GM12878 (cell line): ENCODE results near the gene UNG. TPM values are rescaled to one million over a fixed set of nuclear protein-coding genes. Genes with fewer than 3 reads are reported as not detected.

ENCODE experiments used
- CHD2 ChIP-seq: IDR thresholded peaks from 2 replicates; pipeline ENCODE4 v1.6.1; 2011; ENCODE audit warnings: low read depth, low read length, improper control_type of control experiment, borderline replicate concordance
- CUX1 ChIP-seq: IDR thresholded peaks from 2 replicates; pipeline ENCODE4 v1.6.1; 2012; ENCODE audit warnings: improper control_type of control experiment, low read depth, low read length; ENCODE audit not compliant: insufficient replicate concordance
- DPF2 ChIP-seq: fragments of 450-650 bp; IDR thresholded peaks from 2 replicates; pipeline ENCODE4 v1.6.1; 2017; ENCODE audit warnings: mild to moderate bottlenecking
- FOXK2 ChIP-seq: fragments of 450-650 bp; IDR thresholded peaks from 2 replicates; pipeline ENCODE4 v1.6.1; 2017; ENCODE audit warnings: mild to moderate bottlenecking, moderate library complexity
- GABPA ChIP-seq: IDR thresholded peaks from 2 replicates; pipeline ENCODE4 v1.6.1; 2014; ENCODE audit warnings: antibody characterized with exemption, low read depth, mild to moderate bottlenecking, inconsistent platforms
- IRF4 ChIP-seq: IDR thresholded peaks from 2 replicates; pipeline ENCODE4 v1.6.1; 2011; ENCODE audit warnings: low read depth, low read length
- NKRF ChIP-seq: fragments of 450-650 bp; conservative IDR thresholded peaks from 2 replicates; pipeline ENCODE4 v1.6.1; 2017; ENCODE audit warnings: mild to moderate bottlenecking, moderate library complexity
- NRF1 ChIP-seq: conservative IDR thresholded peaks from 2 replicates; pipeline ENCODE4 v1.6.1; 2011; ENCODE audit warnings: mild to moderate bottlenecking, low read depth, low read length, improper control_type of control experiment
- PAX5 ChIP-seq: IDR thresholded peaks from 2 replicates; pipeline ENCODE4 v1.6.1; 2011; ENCODE audit warnings: low read depth, low read length, borderline replicate concordance
- RAD51 ChIP-seq: fragments of 450-650 bp; IDR thresholded peaks from 2 replicates; pipeline ENCODE4 v1.6.1; 2016; ENCODE audit warnings: moderate library complexity, mild to moderate bottlenecking, inconsistent platforms
- RBBP5 ChIP-seq: fragments of 200-600 bp; sonication (generic); conservative IDR thresholded peaks from 2 replicates; pipeline ENCODE4 v1.6.1; 2016
- YY1 ChIP-seq: IDR thresholded peaks from 2 replicates; pipeline ENCODE4 v1.6.1; 2011; ENCODE audit warnings: low read depth, mild to moderate bottlenecking, low read length
- ZBED1 ChIP-seq: IDR thresholded peaks from 2 replicates; pipeline ENCODE4 v1.6.1; 2016; ENCODE audit warnings: borderline replicate concordance
- ZNF592 ChIP-seq: fragments of 450-650 bp; IDR thresholded peaks from 2 replicates; pipeline ENCODE4 v1.6.1; 2017; ENCODE audit warnings: mild to moderate bottlenecking, moderate library complexity
- polyA plus RNA-seq, 11 experiments: library from polyadenylated mRNA; depleted of rRNA in 4 of 11; unstranded in 6 of 11; stranded (reverse) in 5 of 11; fragments of >200 nt; fragmentation: Nextera tagmentation in 4 of 11; fragmentation: Illumina TruSeq in 1 of 11; extraction: Ambion mirVana in 4 of 11; extraction: Trizol in 1 of 11; gene quantifications; 1 replicate in 1 of 11; 2 replicates in 10 of 11; pipeline versions ENCODE4 v1.2.1 to v1.2.3, GENCODE V29; 2011 to 2016; ENCODE audit warnings: inconsistent platforms in 2 of 11, missing spikeins in 2 of 11, low read depth in 1 of 11
- total RNA-seq, 4 experiments: library from RNA; depleted of rRNA in 3 of 4; stranded (reverse); fragments of >200 nt in 3 of 4; fragmentation: Illumina TruSeq in 1 of 4; extraction: Trizol in 1 of 4; gene quantifications; 2 replicates each; pipeline versions ENCODE4 v1.2.1 to v1.2.3, GENCODE V29; 2013 to 2021
- TF ChIP-seq, protein P1 (sequence below): IDR thresholded peaks from 2 replicates; pipeline ENCODE4 v1.6.1; 2011; ENCODE audit warnings: mild to moderate bottlenecking, low read depth, low read length, moderate library complexity; ENCODE audit not compliant: insufficient replicate concordance
- TF ChIP-seq, protein P2 (sequence below): IDR thresholded peaks from 2 replicates; pipeline ENCODE4 v1.6.1; 2012; ENCODE audit warnings: low read depth, low read length, improper control_type of control experiment

UNG gene
- total and polyA plus RNA-seq, 10 of the 15 experiments (the other 5 are each of a cell fraction or from before 2014, with no cell fraction given) = 9.5 to 81.9 (median 48.2) TPM

DNA sequence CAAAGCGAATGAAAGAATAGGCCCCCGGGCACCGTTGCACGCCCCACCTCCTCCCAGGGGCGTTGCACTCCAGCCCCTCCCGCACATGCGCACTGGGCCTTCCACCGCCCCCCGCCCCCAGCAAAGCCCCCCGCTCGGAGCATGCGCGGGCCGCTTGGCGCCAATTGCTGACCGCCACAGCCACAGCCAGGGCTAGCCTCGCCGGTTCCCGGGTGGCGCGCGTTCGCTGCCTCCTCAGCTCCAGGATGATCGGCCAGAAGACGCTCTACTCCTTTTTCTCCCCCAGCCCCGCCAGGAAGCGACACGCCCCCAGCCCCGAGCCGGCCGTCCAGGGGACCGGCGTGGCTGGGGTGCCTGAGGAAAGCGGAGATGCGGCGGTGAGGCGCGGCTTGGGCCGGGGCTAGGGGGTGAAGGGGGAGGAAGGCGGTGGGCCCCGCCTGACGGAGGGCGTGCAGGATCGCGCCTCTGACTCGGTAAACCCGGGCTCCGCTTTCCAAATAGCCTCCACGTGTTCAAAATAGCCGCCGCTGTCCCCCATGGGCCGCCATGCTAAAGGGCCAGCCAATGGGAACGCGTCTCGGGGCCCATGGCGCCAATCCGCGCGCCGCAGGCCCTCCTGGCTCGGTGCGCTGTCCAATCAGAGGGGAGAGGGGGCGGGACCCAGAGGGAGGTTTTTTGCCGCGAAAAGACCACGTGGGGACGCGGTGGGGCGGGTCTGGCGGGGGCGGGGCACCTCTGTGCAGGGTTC, at the start of gene UNG (continued):
- TF ChIP-seq NKRF (peak; percentile 100), ZBED1 (no peak), FOXK2 (0 out of 2 replicates have a peak, but pooled peaks have one; percentile 41), GABPA (no peak), CUX1 (no peak), DPF2 (no peak), ZNF592 (no peak), IRF4 (no peak), YY1 (peak; percentile 85), RBBP5 (no peak), RAD51 (peak; percentile 80), CHD2 (peak; percentile 96), PAX5 (peak; percentile 19; the same call in 1 of the 2 replicates), NRF1 (peak; percentile 47)
- TF ChIP-seq, protein P1, sequence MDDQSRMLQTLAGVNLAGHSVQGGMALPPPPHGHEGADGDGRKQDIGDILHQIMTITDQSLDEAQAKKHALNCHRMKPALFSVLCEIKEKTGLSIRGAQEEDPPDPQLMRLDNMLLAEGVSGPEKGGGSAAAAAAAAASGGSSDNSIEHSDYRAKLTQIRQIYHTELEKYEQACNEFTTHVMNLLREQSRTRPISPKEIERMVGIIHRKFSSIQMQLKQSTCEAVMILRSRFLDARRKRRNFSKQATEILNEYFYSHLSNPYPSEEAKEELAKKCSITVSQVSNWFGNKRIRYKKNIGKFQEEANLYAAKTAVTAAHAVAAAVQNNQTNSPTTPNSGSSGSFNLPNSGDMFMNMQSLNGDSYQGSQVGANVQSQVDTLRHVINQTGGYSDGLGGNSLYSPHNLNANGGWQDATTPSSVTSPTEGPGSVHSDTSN = no peak
- TF ChIP-seq, protein P2, sequence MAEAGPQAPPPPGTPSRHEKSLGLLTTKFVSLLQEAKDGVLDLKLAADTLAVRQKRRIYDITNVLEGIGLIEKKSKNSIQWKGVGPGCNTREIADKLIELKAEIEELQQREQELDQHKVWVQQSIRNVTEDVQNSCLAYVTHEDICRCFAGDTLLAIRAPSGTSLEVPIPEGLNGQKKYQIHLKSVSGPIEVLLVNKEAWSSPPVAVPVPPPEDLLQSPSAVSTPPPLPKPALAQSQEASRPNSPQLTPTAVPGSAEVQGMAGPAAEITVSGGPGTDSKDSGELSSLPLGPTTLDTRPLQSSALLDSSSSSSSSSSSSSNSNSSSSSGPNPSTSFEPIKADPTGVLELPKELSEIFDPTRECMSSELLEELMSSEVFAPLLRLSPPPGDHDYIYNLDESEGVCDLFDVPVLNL = peak; percentile 97
